Measurements from ENCODE around the gene MMRN1. TPM values are rescaled to one million over a fixed set of nuclear protein-coding genes. Genes with fewer than 3 reads are reported as not detected.

The MMRN1 gene
- total RNA-seq, 1 donor from 2014 or later = 0.34 TPM

DNA sequence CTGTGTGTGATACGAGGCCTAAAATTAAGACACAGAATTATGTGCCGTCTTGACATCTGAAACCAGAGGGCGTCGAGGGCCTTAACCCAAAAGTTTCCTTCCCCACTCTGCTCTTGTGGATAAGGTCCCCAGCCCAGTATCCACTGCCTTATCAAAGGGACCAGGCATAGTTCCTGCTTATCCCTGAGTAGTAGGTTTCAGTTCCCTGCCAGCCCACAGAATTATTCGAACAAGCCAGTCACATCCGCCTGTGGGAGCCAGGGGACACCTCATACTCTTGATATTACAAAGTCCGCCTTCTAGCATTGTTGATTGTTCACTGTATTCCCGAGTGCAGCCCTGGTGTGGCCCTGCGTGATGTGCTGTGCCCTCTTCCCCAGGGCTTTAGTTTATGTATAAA is 5.4 kb upstream of the MMRN1 start:
- H3K4me1 Mint-ChIP-seq (ENCODE audit: low read depth, unreplicated experiment) = no peaks in the 10 kb centered on the region
- no peaks in the 10 kb centered on the region for H3K4me1 ChIP-seq (ENCODE audit: insufficient read depth, low read length)
- no peak overlapping the region for H2AFZ ChIP-seq (ENCODE audit: low read depth, low read length)
- H3K9ac ChIP-seq (ENCODE audit: low read length) = no peak overlapping the region
- no peaks in the 10 kb centered on the region for H3K9me3 ChIP-seq (ENCODE audit: insufficient read depth, low read depth, low read length)
- H3K4me2 ChIP-seq (ENCODE audit: low read length) = no peak overlapping the region
- no peaks in the 10 kb centered on the region for H4K20me1 ChIP-seq (ENCODE audit: insufficient read depth, low read length)
- H3K27ac Mint-ChIP-seq (ENCODE audit: unreplicated experiment) = no peak overlapping the region
- H3K27me3 ChIP-seq (ENCODE audit: insufficient read depth, low read length) = no peaks in the 10 kb centered on the region
- H3K27me3 Mint-ChIP-seq (ENCODE audit: low read depth, unreplicated experiment) = no peaks in the 10 kb centered on the region
- no peaks in the 10 kb centered on the region for H3K79me2 ChIP-seq (ENCODE audit: insufficient read depth, low read length)
- H3K9me3 Mint-ChIP-seq (ENCODE audit: unreplicated experiment) = no peaks in the 10 kb centered on the region
- FAIRE-seq = no peak
- H3K4me3 ChIP-seq (ENCODE audit: insufficient read depth, low read depth, low read length) = no peak overlapping the region
- no peak overlapping the region for H3K4me3 Mint-ChIP-seq (ENCODE audit: unreplicated experiment)
- no peaks in the 10 kb centered on the region for H3K36me3 ChIP-seq (ENCODE audit: insufficient read depth, low read length)
- no peak for DNase-seq (ENCODE audit: low read depth)
- no peaks in the 10 kb centered on the region for H3K36me3 Mint-ChIP-seq (ENCODE audit: low read depth, unreplicated experiment)
- no peak overlapping the region for H3K27ac ChIP-seq (ENCODE audit: low read depth, low read length)
- no peak for TF ChIP-seq EZH2 (IDR thresholded peaks at IDR 0.05; ENCODE audit: insufficient read depth, low read length)
- TF ChIP-seq, protein P1, sequence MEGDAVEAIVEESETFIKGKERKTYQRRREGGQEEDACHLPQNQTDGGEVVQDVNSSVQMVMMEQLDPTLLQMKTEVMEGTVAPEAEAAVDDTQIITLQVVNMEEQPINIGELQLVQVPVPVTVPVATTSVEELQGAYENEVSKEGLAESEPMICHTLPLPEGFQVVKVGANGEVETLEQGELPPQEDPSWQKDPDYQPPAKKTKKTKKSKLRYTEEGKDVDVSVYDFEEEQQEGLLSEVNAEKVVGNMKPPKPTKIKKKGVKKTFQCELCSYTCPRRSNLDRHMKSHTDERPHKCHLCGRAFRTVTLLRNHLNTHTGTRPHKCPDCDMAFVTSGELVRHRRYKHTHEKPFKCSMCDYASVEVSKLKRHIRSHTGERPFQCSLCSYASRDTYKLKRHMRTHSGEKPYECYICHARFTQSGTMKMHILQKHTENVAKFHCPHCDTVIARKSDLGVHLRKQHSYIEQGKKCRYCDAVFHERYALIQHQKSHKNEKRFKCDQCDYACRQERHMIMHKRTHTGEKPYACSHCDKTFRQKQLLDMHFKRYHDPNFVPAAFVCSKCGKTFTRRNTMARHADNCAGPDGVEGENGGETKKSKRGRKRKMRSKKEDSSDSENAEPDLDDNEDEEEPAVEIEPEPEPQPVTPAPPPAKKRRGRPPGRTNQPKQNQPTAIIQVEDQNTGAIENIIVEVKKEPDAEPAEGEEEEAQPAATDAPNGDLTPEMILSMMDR (IDR thresholded peaks at IDR 0.05; ENCODE audit: insufficient read depth, low read depth, low read length) = no peak

- H3K27ac ChIP-seq (ENCODE audit: low read depth, low read length) = no peak overlapping the region
- DNase-seq (ENCODE audit: low read depth) (peak; percentile 6), FAIRE-seq (no peak)
- H3K4me3 ChIP-seq (ENCODE audit: insufficient read depth, low read depth, low read length) = no peak overlapping the region
- no peak overlapping the region for H3K9ac ChIP-seq (ENCODE audit: low read length)
- no peak overlapping the region for H3K4me3 Mint-ChIP-seq (ENCODE audit: unreplicated experiment)
- H3K27ac Mint-ChIP-seq (ENCODE audit: unreplicated experiment) = no peak overlapping the region
- no peaks in the 10 kb centered on the region for H3K36me3 ChIP-seq (ENCODE audit: insufficient read depth, low read length)
- no peaks in the 10 kb centered on the region for H3K27me3 ChIP-seq (ENCODE audit: insufficient read depth, low read length)
- H2AFZ ChIP-seq (ENCODE audit: low read depth, low read length) = no peak overlapping the region
- H4K20me1 ChIP-seq (ENCODE audit: insufficient read depth, low read length) = no peaks in the 10 kb centered on the region
- no peak overlapping the region for H3K4me2 ChIP-seq (ENCODE audit: low read length)
- no peaks in the 10 kb centered on the region for H3K4me1 Mint-ChIP-seq (ENCODE audit: low read depth, unreplicated experiment)
- TF ChIP-seq, protein P1 (IDR thresholded peaks at IDR 0.05; ENCODE audit: insufficient read depth, low read depth, low read length) = no peak
- TF ChIP-seq EZH2 (IDR thresholded peaks at IDR 0.05; ENCODE audit: insufficient read depth, low read length) = no peak
- no peaks in the 10 kb centered on the region for H3K9me3 ChIP-seq (ENCODE audit: insufficient read depth, low read depth, low read length)
- H3K79me2 ChIP-seq (ENCODE audit: insufficient read depth, low read length) = no peaks in the 10 kb centered on the region
- H3K4me1 ChIP-seq (ENCODE audit: insufficient read depth, low read length) = no peaks in the 10 kb centered on the region
- H3K27me3 Mint-ChIP-seq (ENCODE audit: low read depth, unreplicated experiment) = no peaks in the 10 kb centered on the region
- H3K36me3 Mint-ChIP-seq (ENCODE audit: low read depth, unreplicated experiment) = no peaks in the 10 kb centered on the region
- no peaks in the 10 kb centered on the region for H3K9me3 Mint-ChIP-seq (ENCODE audit: unreplicated experiment)
These were observed 3.2 kb downstream of the MMRN1 start for GRCh38 chr4:89897867-89898266.

DNA sequence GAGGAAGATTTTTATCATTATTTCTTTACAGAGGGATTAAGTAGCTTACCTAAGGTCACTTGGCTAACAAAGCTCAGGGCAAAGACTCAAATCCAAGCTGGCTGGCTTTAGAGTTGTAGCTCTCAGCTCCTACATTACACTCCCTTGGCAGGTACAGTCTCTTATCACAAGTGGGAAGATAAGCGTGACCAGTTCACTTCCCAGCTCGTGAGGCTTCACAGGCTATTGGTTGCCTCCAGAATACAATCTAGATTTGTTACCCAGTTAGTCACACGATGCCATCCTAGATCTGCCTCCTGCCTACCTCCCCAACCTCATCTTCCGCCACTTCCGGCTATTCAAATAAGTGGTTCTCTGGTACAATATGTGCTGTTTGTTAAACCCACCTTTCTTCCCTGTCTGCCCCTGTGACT is 3.7 kb downstream of the MMRN1 start:
- FAIRE-seq = no peak
- Histone ChIP-seq H3K79me2 (ENCODE audit: insufficient read depth, low read length) (no peaks in the 10 kb centered on the region), H3K27ac (ENCODE audit: low read depth, low read length) (no peak overlapping the region), H3K4me2 (ENCODE audit: low read length) (no peak overlapping the region), H3K36me3 (ENCODE audit: insufficient read depth, low read length) (no peaks in the 10 kb centered on the region), H4K20me1 (ENCODE audit: insufficient read depth, low read length) (no peaks in the 10 kb centered on the region), H3K9ac (ENCODE audit: low read length) (no peak overlapping the region), H3K4me1 (ENCODE audit: insufficient read depth, low read length) (no peaks in the 10 kb centered on the region), H2AFZ (ENCODE audit: low read depth, low read length) (no peak overlapping the region), H3K4me3 (ENCODE audit: insufficient read depth, low read depth, low read length) (no peak overlapping the region), H3K9me3 (ENCODE audit: insufficient read depth, low read depth, low read length) (no peaks in the 10 kb centered on the region), H3K27me3 (ENCODE audit: insufficient read depth, low read length) (no peaks in the 10 kb centered on the region)
- H3K27ac Mint-ChIP-seq (ENCODE audit: unreplicated experiment) = no peak overlapping the region
- TF ChIP-seq EZH2 (IDR thresholded peaks at IDR 0.05; ENCODE audit: insufficient read depth, low read length) = no peak
- TF ChIP-seq, protein P1 (IDR thresholded peaks at IDR 0.05; ENCODE audit: insufficient read depth, low read depth, low read length) = no peak
- no peaks in the 10 kb centered on the region for H3K27me3 Mint-ChIP-seq (ENCODE audit: low read depth, unreplicated experiment)
- no peaks in the 10 kb centered on the region for H3K36me3 Mint-ChIP-seq (ENCODE audit: low read depth, unreplicated experiment)
- H3K9me3 Mint-ChIP-seq (ENCODE audit: unreplicated experiment) = no peaks in the 10 kb centered on the region
- no peaks in the 10 kb centered on the region for H3K4me1 Mint-ChIP-seq (ENCODE audit: low read depth, unreplicated experiment)
- no peak for DNase-seq (ENCODE audit: low read depth)
- H3K4me3 Mint-ChIP-seq (ENCODE audit: unreplicated experiment) = no peak overlapping the region
